T-helper 1 cell treated with Interleukin-12 subunit alpha and Interleukin-12 subunit beta and Interleukin-4 antibody, amounts not matched to agents 30 μg/mL and 1 μg/mL, for 36 hours (primary cell): ENCODE measurements around the gene EXPH5.
"Not testable (repeated sequence)": the region's sequence is repeated elsewhere in the genome, so short reads cannot be mapped to it uniquely, and the experiment has no call there.

Experiments
- H3K27ac Mint-ChIP-seq: one replicate; pipeline ENCODE4 v1.8.0; 2021; ENCODE audit warnings: mild to moderate bottlenecking, mixed read lengths
- H3K27me3 Mint-ChIP-seq: one replicate; pipeline ENCODE4 v1.8.0; 2021; ENCODE audit warnings: low read depth, mixed read lengths
- H3K36me3 Mint-ChIP-seq: one replicate; pipeline ENCODE4 v1.8.0; 2021; ENCODE audit warnings: low read depth, mixed read lengths
- H3K4me1 Mint-ChIP-seq: one replicate; pipeline ENCODE4 v1.8.0; 2021; ENCODE audit warnings: low read depth, mixed read lengths
- H3K4me3 Mint-ChIP-seq: one replicate; pipeline ENCODE4 v1.8.0; 2021; ENCODE audit warnings: mild to moderate bottlenecking, moderate library complexity, mixed read lengths
- H3K9me3 Mint-ChIP-seq: one replicate; pipeline ENCODE4 v1.8.0; 2021; ENCODE audit warnings: mixed read lengths

The EXPH5 gene, protein sequence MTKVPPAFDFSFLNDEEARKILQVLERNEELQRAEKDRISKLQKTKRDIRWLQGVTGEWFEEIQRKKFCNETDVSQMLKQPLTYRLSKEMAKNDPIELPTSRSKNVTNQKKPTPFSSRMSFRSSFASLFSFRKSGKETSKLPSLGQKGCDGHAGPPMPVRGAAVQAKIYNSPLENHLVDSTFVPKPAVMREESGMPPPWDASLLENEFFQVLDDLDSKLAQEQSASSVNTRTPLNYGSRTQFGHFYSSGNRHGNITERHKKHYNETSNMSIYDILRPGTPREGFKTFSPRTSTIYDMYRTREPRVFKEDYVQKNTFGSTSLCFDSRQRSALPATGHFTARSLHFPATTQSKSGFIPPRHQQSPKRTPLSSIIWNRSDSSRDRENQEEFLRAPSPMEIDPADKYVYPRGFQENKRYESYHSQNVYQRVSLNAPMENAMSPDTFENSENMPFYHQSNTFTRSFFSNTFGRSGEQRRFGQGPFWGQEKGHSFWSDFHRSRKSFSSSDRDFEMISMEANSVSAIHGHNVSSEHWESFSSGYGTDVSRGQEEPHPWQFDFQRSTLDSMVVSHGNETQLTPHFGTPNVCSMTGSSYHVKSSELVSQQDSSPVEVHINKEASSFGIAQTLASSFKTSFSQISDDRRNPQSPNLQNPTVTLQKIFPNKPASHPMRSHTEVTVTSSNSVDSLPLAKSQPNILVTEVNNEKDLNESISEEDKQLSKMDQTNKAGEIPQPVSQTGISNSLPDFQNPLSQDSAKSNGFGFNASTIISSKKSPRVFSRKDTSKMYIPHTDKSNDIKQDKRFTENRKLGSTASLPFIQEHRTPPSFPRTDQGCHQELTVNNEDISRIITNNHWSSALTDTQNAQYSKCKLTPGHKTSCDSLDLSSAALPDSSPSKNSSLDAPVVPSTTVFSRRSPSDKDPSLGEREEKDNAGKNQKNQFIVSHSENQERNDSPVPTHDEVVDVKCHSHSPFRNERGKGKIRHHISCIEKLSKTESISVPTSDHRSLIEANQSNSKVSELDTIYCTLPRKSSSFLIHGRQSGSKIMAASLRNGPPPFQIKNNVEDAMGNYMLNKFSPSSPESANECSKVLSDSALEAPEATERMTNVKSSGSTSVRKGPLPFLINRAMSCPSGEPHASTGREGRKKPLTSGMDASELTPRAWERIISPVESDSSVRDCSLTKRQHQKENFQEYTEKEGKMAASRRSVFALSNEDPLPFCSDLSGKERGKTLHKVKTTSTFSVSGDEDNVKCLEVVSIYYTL (N-terminal part only)

DNA sequence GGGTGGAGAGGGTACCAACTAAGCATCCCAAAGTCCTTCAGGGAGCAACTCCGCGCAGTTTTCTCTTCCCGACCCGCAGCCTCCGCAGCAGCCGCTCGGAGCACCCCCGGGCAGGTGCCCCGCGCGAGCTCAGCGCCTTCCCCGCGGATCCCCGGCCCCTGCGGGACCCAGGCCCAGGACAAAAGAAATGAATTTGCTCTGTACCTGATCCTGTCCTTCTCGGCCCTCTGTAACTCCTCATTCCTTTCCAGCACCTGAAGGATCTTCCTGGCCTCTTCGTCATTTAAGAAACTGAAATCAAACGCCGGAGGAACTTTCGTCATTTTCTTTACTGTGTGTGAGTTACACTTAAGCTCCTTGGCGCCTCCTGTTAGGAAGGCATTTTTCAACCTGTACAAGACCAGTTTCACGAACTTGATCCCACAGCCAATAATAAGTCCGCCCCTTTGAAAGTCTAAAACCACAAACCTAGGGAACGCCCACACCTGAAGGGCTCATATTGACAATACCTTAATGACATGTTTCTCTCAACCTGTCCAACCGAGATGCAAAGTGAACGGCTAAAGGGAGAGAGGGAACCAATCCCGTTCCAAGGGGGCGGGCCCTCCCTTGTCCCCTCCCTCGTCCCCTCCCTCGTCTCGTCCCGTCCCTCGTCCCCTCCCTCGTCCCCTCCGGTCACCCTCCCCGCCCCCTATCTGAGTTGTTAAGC is at the start of gene EXPH5:
TSS of gene EXPH5 (minus strand) at position 555 of the 709 bp plus-strand sequence. CDS start at position 323, 232 bp downstream.
- Mint-ChIP-seq H3K27me3 (peaks cover 57% of the 10 kb centered on the region), H3K36me3 (peaks cover 3% of the 10 kb centered on the region), H3K27ac (peak within 1 kb of the TSS; percentile 77), H3K4me3 (peak within 1 kb of the TSS; percentile 94), H3K4me1 (peaks cover 14% of the 10 kb centered on the region), H3K9me3 (no peaks in the 10 kb centered on the region)

DNA sequence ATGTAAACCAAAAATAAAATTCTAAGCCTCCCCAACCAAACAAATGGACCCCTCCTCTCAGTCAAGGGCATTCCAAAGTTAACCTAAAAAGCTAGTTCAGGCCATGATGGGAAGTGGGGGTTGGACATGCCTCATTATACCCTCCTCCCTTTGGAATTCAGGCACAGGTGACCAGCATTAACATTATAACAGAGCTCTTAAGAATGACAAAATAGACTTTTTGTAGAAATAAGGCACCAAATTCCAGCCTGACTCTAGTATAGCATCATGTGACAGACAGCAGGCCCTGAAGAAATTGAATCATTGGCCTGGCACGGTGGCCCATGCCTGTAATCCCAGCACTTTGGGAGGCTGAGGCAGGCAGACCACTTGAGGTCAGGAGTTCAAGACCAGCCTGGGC is 48.2 kb upstream of the EXPH5 start:
- H3K9me3 Mint-ChIP-seq, H3K36me3 Mint-ChIP-seq, H3K4me3 Mint-ChIP-seq, H3K4me1 Mint-ChIP-seq, H3K27ac Mint-ChIP-seq: not testable (repeated sequence)
- H3K27me3 Mint-ChIP-seq, result peaks cover 11% of the 10 kb centered on the region

DNA sequence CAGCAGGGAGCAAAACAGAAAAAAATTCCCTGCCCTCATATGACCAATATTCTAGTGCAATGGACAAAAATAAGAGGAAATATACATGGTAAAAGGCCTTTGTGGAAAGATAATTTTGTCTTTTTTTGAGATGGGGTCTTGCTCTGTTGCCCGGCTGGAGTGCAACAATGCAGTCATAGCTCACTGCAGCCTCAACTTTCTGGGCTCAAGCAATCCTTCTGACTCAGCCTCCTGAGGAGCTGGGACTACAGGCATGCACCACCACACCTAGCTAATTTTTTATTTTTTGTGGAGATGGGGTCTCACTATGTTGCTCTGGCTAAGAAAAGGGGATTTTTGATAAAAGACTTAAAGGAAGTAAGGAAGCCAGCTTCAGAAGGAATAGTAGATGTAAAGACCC is 45.6 kb upstream of the EXPH5 start:
- Mint-ChIP-seq H3K36me3 (no peaks in the 10 kb centered on the region), H3K4me3 (no peak overlapping the region), H3K27ac (no peak overlapping the region), H3K27me3 (peaks cover 21% of the 10 kb centered on the region), H3K4me1 (no peaks in the 10 kb centered on the region), H3K9me3 (no peaks in the 10 kb centered on the region)

DNA sequence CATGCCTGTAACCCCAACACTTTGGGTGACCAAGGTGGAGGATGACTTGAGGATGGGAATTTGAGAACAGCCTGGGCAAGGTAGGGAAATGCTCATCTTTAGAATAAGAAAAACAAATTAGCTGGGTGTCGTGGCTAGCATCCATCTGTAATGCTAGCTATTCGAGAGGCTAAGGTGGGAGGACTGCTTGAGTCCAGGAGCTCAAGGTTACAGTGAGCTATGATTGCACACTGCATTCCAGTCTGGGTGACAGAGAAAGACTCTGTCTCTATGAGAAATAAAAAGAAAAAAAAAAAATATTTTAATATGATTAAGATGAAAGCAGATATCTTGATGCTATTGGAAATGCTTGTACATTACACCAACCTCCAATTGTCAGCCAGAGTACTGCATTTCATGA is 42.7 kb upstream of the EXPH5 start:
- Mint-ChIP-seq H3K4me1 (no peaks in the 10 kb centered on the region), H3K36me3 (no peaks in the 10 kb centered on the region), H3K9me3 (no peaks in the 10 kb centered on the region), H3K4me3 (no peak overlapping the region), H3K27me3 (peaks cover 31% of the 10 kb centered on the region), H3K27ac (no peak overlapping the region)

DNA sequence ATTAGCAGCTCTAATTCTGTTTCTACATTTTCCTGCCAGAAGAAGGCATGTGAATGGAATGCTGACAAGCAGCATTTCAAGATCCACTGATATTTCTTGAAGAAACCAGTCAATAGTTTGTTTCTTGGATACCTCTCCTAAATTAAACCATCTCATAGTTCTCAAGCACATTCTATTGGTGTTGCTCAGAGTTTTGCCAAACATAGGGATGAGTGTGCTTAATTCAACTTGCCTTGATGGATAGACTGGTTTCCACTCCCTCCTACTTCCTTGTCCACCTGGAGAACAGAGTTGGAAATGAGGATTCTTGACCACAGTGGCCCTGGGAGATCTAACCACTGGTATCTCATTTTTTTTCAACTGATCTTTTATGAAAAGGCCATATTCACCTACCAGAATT is 41.5 kb upstream of the EXPH5 start:
- H3K27ac Mint-ChIP-seq, result no peak overlapping the region
- H3K4me1 Mint-ChIP-seq, result no peaks in the 10 kb centered on the region
- no peaks in the 10 kb centered on the region for H3K36me3 Mint-ChIP-seq
- H3K9me3 Mint-ChIP-seq, result no peaks in the 10 kb centered on the region
- H3K4me3 Mint-ChIP-seq, result no peak overlapping the region
- H3K27me3 Mint-ChIP-seq, result peaks cover 33% of the 10 kb centered on the region

DNA sequence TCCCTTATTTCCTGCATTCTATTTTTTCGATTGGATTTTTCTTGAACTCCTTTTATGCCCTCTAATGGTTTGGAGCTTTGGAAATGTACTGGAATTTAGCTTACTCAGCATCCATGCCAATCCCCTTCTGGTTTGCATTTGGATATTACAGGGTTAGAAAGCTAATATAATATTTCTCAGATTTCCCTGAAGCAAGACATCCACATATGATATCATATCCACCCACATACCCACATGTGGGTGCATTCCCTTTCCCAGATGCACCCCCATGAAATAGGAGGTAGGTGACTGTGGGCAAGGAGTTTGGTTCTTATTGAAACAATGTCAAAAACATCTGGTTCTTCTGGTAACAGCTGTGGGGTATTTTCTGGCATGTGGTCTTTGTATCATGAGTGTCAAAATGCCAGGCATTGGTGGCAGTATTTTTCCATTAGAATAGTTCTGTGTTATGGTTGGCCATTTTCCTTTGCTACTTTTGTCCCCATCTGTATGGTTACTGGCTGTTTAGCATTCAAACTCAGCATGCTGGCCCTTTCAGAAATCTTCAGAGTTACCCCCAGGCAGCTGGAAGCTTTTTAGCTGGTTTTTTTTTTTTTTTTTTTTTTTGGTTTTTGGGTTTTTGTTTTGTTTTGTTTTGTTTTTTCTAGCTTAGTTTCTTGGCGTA is 38.6 kb upstream of the EXPH5 start:
- Mint-ChIP-seq H3K36me3 (no peaks in the 10 kb centered on the region), H3K27ac (no peak overlapping the region), H3K27me3 (peaks cover 22% of the 10 kb centered on the region), H3K4me3 (no peak overlapping the region), H3K4me1 (no peaks in the 10 kb centered on the region), H3K9me3 (no peaks in the 10 kb centered on the region)

DNA sequence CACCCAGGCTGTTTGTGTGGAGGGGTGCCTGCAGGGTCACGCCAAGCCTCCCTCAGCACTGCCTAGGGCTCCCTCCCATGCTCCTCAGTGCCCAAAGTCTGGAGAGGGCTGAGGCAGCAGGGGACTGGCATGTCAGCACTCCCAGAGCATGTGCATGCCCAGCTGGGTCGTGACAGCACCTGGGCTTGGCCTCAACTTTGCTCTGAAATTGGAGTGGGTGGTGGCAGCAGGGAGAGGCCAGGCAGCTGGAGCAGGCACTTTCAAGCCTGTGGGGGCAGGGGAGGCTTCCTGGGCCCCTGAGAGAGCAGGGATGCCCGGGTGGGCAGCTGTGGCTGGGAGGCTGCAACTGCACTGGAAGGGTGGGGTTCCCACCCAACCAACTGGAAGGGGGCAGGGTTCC is 35.7 kb upstream of the EXPH5 start:
- Mint-ChIP-seq H3K27me3 (peaks cover 16% of the 10 kb centered on the region), H3K4me1 (peaks cover 4% of the 10 kb centered on the region), H3K9me3 (no peaks in the 10 kb centered on the region), H3K27ac (no peak overlapping the region), H3K4me3 (no peak overlapping the region), H3K36me3 (no peaks in the 10 kb centered on the region)

DNA sequence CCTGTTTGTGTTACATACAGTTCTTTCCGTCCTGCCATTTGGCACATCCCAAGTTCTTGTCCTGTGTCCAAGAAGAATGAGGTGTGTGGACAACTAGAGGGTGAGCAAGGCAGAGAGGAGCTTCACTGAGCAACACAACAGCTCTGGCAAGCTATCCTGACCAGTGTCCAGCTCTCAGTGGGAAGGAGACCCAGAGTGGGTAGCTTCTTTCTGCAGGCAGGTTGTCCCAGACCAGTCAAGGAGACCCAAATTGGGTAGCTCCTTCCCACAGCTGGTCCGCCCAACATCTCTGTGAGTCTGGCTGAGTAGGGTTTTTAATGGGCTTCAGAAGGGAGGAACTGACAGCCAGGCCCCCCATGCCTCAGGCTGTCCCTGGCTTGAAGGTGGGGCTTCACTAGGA is 35.2 kb upstream of the EXPH5 start:
- H3K4me1 Mint-ChIP-seq, result peaks cover 4% of the 10 kb centered on the region
- no peak overlapping the region for H3K4me3 Mint-ChIP-seq
- H3K27ac Mint-ChIP-seq, result no peak overlapping the region
- no peaks in the 10 kb centered on the region for H3K9me3 Mint-ChIP-seq
- H3K36me3 Mint-ChIP-seq, result no peaks in the 10 kb centered on the region
- peaks cover 15% of the 10 kb centered on the region for H3K27me3 Mint-ChIP-seq

DNA sequence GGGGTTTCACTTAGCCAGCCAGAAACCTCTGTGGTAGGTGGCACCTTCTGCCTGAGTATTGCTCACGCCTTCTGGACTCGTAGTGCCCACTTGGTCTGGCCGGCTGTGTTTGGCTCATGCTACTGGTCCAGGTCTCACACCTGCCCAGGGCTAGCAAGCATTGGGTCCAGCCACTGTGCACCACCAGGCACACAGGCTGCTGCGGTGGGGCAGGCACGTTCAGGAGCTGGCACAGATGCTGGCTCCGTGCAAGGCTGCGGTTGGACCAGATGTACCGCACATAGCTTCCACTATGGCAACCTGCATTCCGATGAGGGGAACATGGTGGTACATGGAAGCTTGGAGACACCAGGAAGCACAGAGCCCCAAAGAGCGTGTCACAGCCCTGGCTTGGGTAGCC is 34.8 kb upstream of the EXPH5 start:
- peaks cover 15% of the 10 kb centered on the region for H3K27me3 Mint-ChIP-seq

DNA sequence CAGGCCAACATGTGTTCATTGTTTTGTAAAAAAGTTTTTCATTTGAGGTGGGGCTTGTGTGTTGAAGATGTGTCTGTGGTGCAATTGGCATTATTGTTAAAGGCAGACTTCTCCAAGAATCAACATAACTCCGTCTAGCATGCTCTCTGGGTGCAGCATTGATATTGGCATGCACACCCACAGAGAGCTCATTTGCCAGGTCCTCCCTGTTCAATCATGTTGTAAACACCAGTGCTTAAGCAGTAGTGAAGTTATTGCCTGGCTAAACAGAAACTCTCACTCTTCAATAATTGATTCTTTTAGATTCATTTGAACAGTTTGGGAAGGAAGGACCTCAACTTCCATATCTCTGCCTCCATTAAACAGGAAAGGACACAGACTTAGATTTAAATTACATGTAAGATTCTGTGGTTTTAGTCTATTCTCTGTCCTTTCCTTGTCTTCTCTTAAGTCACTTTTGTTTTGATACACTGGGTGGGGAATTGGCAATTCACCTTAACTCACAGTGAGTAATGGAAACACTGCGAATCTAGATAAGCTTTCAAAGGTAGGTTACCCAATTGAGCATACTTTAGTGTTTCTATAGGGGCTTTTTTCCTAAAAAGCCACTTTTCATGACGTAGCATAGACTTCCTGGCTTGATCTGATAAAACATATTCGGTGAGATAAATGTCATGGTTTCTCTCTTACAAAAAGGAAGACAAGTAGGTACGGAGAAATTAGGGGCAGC is 30.8 kb upstream of the EXPH5 start:
- H3K4me3 Mint-ChIP-seq, result no peak overlapping the region
- no peaks in the 10 kb centered on the region for H3K9me3 Mint-ChIP-seq
- H3K27ac Mint-ChIP-seq, result no peak overlapping the region
- peaks cover 6% of the 10 kb centered on the region for H3K27me3 Mint-ChIP-seq
- no peaks in the 10 kb centered on the region for H3K36me3 Mint-ChIP-seq
- H3K4me1 Mint-ChIP-seq, result peaks cover 8% of the 10 kb centered on the region

More for the DNA sequence above, 34.8 kb upstream of the EXPH5 start:
- Mint-ChIP-seq H3K4me3 (no peak overlapping the region), H3K27ac (no peak overlapping the region), H3K36me3 (no peaks in the 10 kb centered on the region), H3K4me1 (peaks cover 4% of the 10 kb centered on the region), H3K9me3 (no peaks in the 10 kb centered on the region)

DNA sequence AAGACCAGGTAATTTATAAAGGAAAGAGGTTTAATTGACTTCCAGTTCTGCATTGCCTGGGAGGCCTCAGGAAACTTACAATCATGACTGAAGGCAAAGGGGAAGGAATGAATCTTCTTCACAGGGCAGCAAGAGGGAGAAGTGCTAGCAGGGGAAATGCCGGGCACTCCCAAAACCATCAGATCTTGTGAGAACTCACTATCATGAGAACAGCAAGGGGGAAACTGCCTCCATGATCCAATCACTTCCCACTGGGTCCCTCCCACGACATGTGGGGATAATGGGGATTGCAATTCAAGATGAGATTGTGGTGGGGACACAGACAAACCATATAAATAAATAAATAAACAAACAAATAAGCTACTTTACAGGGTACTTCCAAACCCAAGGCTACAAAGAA is 28.8 kb upstream of the EXPH5 start:
- Mint-ChIP-seq H3K27ac (no peak overlapping the region), H3K36me3 (no peaks in the 10 kb centered on the region), H3K27me3 (peaks cover 11% of the 10 kb centered on the region), H3K4me1 (peaks cover 8% of the 10 kb centered on the region), H3K4me3 (no peak overlapping the region), H3K9me3 (no peaks in the 10 kb centered on the region)

DNA sequence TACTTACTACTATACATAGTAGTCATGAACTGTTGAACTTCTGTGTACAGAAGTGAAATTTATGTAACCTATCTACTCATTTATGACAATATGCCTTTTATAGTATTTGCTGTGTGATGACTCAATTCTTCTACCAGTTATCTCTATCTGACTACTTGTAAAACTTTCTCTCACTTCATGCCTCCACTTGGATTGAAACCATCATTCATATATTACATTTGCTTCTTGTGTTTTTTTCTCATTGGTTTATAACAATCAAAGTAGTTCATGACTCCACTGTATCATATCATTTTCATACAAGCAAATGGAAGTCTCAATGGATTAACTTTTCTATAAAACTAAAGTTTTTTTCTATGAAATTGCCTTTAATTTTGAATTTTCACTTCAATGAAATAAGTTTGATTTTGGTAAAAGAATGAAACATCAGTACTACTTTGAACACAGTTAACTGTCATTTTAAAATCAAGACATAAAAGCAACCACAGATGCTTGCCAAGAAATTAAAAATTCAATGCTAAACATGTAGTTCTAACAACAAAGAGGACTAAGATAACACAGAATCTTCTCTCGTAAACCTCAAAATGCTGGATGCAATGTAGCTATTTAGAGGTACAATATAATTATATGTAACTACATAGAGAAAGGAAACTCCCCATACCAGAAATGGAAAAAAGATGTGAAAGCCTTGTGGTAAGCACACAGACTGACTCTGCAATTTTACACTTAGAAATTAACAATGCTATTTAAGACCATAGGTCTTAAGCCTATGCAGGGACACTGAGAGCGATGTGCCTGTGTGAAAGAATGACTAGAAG is 27.6 kb upstream of the EXPH5 start:
- H3K27me3 Mint-ChIP-seq, result peaks cover 16% of the 10 kb centered on the region
- H3K36me3 Mint-ChIP-seq, result no peaks in the 10 kb centered on the region
- no peaks in the 10 kb centered on the region for H3K9me3 Mint-ChIP-seq
- H3K27ac Mint-ChIP-seq, result no peak overlapping the region
- no peak overlapping the region for H3K4me3 Mint-ChIP-seq
- H3K4me1 Mint-ChIP-seq, result peaks cover 8% of the 10 kb centered on the region
